SKM-1 treated with dmso at 0.1 percent for 144 hours (cell line): ENCODE measurements around the gene FAM177A1.
"Not testable (repeated sequence)": the region's sequence is repeated elsewhere in the genome, so short reads cannot be mapped to it uniquely, and the experiment has no call there.

Source experiments
- DNase-seq: peaks from one replicate; lab custom pipeline; 2025; ENCODE audit not compliant: unreplicated experiment; lab: John Stamatoyannopoulos, UW

FAM177A1 gene, protein sequence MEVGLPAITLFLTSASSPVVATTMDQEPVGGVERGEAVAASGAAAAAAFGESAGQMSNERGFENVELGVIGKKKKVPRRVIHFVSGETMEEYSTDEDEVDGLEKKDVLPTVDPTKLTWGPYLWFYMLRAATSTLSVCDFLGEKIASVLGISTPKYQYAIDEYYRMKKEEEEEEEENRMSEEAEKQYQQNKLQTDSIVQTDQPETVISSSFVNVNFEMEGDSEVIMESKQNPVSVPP

DNA sequence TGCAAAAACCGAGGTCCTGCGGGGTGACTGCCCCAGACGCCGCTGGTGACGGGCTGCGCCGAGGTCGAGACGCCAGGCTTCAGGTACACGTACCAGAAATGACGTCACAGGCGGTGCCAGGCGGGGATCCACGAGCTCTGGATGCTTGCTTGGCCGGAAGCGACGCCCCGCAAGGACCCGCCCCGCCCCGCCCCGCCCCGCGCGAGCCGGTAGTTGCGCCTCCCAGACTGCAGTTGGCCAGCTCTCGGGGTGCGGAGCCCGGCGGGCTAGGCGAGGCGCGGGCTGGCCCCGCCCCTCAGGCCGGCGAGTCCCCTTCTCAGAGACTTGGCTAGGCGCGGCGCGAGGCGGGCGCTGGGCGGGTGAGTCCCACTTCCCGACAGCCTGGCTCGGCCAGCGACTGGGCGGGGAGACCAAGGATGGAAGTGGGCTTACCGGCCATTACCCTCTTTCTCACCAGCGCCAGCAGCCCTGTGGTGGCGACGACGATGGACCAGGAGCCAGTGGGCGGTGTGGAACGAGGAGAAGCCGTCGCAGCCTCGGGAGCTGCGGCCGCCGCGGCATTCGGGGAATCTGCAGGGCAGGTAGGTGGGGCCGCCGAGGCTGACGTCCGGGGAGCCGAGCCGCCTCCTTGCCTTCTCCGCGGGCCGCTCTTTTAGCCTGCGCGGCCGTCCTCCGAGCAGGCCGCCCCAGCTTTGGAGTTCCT, at the start of gene FAM177A1:
FAM177A1 (plus strand) TSS at position 225 of the 703 bp plus-strand sequence; CDS start at position 417, 192 bp downstream.
- DNase-seq = peak; percentile 72

DNA sequence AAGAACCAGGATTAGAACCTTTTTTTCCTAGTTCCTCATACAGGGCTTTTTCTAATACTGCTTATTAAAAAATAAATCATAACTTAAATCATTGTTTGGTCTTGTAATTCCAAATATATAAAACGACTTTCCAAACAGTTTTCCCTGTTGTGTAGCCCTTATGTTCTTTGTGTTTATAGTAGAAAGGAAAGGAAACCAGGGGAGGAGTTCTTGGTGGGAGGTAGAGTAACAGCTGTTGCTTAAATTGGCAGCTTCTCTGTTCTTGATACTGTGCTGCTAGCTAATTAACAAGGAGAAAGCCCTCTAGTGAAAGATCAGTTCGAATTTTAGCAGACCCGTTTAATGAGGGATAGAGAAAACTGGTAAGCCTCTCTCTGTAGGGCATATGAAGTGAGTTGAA, 48.3 kb upstream of the FAM177A1 start:
- DNase-seq = no peak

DNA sequence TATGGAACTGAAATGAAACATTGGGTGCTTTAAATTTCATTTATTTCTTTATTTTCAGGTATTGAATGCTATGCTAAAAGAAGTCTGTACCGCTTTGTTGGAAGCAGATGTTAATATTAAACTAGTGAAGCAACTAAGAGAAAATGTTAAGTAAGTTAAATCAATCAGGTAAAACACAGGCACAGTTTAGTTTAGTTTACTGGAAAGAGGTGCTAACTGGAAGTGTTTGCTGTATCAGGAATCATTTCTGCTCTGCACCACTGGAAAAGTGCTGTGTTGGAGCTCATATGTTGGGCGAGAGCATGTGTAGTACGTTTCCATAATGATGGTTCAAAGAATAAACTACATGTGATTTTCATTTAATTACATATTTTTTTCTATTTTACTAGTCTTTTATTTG, 46.6 kb upstream of the FAM177A1 start:
- no peak for DNase-seq

DNA sequence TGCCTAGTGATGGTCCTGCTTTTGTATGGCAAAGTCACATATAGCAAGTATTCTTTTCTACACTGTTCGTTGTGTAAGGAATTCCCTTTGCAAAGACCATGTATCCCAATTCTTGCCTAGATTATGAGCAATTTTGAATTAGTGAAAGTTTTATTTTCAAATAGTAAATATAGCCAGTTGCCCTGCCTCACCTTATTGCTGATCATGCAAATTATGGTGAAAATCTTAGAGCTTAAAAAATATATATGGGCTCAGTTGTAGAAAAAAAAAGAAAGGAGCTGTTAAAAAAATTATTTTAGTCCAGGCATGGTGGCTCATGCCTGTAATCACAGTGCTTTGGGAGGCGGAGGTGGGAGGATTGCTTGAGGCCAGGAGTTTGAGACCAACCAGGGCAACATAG, 44.5 kb upstream of the FAM177A1 start:
- DNase-seq = no peak

DNA sequence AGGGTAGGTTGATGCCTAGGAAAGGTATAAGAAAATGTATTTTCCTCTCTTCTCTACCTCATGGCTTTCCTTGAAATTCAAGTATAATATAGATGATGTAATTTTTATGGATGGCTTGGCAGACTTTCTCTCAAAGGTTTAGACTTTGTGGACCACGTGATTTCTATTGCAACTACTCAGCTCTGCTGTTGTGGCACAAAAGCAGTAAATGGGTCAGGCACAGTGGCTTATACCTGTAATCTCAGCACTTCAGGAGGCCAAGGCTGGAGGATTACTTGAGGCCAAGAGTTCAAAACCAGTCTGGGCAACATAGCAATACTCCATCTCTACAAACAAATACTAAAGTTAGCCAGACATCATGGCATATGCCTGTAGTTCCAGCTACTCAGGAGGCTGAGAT, 41.2 kb upstream of the FAM177A1 start:
- DNase-seq = no peak

DNA sequence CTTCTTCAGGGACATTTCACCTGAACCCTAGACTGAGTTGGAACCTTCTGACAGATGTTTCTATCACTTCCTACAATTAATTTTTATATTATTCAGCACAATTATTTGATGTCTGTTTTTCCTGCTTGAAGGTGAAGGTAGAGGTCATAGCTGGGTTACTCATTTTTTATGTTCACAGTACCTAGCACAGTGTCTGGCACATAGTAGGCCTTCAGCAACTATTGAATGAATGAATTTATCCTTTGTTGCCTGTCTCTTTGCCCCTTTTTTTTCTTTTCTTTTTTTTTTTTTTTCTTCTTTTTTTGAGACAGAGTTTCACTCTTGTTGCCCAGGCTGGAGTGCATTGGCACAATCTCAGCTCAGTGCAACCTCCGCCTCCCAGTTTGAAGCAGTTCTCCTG, 29.5 kb upstream of the FAM177A1 start:
- no peak for DNase-seq

DNA sequence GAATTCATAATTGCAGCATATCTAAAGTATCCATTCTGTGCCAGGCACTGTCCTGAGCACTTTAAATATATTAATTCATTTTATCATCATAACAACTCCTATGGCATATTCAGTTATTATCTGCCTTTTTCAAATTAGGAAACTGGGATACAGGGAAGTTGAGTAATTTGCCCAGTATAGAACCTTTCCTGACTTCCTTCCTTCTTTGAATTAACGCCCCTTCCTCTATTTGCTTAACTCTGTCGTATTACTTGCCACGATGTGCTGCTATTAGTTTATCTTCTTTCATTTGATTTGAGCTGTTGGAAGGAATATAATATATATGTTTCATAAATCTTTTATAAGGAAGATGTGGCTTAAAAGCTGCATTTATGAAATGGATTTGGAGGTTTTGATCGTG, 25.4 kb upstream of the FAM177A1 start:
- no peak for DNase-seq

DNA sequence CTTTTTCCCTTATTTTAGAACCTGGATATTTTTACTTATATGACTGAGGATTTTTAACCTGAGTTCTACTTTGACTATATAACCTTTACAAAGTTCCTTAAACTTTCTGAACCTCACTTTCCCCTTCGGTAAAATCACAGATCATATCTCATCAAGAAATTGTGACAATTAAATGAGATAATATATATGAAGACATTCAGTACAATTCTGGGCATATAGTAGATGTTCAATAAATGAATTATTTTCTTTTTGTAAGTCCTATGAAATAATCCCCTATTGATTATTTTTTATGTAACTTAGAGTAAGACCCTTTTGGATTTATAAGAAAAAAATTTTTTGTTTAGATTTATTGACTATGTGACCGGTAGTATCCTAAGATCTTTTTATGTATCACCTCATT, 17.6 kb upstream of the FAM177A1 start:
- no peak for DNase-seq

DNA sequence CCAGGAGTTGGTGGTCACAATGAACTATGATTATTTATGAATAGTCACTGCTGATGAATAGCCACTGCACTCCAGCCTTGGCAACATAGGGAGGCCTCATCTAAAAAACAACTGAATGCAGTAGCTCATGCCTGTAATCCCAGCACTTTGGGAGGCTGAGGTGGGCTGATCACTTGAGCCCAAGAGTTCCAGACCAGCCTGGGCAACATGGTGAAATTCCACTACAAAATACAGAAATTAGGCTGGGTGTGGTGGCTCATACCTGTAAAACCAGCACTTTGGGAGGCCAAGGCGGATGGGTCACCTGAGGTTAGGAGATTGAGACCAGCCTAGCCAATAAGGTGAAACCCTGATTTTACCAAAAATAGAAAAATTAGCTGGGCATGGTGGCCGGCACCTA, 13.5 kb upstream of the FAM177A1 start:
- DNase-seq = no peak

DNA sequence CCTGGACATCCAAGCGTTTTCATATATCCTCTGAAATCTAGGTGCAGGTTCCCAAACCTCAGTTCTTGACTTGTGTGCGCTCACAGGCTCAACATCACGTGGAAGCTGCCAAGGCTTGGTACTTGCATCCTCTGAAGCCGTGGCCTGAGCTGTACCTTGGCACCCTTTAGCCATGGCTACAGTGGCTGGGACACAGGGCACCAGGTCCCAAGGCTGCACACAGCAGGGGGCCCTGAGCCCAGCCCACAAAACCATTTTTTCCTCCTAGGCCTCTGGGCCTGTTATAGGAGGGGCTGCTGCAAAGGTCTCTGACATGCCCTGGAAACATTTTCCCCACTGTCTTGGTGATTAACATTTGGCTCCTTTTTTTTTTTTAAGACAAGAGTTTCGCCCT, 11.6 kb upstream of the FAM177A1 start:
- no peak for DNase-seq

DNA sequence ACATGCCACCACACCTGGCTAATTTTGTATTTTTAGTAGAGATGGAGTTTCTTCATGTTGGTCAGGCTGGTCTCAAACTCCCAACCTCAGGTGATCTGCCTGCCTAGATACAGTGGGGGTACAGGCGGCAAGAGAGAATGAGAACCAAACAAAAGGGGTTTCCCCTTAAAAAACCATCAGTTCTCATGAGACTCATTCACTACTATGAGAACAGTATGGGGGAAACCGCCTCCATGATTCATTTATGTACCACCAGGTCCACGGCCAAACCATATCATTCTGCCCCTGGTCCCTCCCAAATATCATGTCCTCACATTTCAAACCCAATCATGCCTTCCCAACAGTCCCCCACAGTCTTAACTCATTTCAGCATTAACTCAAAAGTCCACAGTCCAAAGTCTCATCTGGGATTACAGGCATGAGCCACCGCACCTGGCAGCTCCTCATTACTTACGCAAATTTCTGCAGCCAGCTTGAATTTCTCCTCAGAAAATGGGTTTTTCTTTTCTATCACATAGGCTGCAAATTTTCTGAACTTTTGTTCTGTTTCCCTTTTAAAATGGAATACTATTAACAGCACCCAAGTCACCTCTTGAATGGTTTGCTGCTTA, 11.0 kb upstream of the FAM177A1 start:
- not testable (repeated sequence) for DNase-seq

DNA sequence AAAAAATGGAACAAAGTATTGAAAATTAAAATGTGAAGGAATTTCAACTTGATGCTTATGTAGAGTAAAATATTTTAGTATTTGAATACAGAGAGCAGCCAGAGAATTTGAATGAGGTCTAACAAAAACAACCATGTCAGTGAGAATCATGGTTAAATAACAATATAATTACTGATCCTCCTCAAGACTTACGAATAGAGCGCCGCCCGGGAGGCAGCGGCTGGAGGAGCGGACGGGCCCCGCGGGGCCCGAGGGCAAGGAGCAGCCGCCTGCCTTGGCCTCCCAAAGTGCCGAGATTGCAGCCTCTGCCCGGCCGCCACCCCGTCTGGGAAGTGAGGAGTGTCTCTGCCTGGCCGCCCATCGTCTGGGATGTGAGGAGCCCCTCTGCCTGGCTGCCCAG, 7.8 kb upstream of the FAM177A1 start:
- DNase-seq = not testable (repeated sequence)

DNA sequence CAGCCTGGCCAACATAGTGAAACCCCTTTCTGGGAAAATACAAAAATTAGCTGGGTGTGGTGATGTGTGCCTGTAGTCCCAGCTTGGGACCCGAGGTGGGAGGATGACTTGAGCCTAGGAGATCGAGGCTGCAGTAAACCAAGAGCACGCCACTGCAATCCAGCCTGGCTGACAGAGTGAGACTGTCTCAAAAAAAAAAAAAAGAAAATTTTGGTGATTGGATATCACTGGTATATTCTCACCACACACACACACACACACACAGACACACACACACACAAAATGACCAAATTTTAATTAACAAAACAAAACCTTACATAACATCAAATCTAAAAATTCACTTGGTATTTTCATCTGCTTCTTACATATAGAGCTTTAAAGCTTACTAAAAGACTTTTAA, 3.4 kb upstream of the FAM177A1 start:
- no peak for DNase-seq

DNA sequence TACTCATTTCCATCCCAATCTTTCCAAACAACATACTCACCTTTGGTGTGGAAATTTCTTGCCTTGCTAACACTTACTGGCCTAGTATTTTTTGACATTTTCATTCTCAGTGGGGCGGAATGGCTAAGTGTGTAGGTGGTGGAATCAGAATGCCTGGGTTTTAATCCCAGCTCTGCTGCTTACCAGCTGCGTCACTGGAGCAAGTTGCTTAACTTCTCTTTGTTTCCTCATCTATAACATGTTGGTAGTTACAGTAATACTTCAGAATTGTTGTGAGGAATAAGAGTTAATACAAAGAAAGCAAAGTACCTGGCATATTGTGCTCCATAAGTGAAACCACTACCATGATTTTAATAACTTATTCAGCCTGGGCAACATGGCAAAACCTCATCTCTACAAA, 3.0 kb upstream of the FAM177A1 start:
- DNase-seq = no peak

DNA sequence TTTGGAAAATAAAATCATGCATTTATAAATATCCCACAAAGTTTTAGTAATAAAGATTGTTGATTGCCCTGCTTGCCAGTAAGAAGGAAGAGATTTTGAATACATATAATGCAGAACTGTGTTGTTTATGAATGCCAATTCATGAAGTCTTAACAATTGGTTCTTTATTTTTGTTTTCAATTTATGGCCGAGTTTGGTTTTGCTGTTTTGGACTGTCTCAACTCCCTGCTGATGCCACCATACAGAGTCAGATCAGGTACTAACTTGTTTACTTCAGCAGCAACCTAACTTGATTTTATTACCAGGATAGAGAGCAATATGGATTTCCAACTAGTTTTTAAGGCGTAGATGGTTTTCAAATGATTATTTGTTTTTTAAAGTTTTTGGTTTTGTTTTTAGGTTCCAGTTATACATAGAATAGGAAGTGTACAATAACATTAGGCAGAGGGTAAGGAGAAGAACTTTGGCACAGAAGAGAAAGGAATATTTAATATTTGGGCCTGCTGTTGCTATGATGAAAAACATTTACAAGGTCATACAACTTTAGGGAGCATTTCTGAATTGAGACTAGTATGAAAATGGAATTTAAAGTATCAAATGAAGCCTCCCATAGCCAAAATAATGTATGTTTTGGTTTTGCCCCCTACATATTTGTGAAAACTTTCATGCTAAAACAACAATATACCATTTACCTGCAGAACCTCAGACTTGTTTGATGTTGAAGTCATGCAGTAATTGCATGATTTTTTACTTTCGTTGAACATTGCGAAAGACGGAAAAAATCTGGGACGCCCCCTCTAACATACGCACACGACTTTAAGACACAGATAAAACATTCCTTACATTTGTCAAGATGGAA, 904 bp upstream of the FAM177A1 start:
- no peak for DNase-seq

DNA sequence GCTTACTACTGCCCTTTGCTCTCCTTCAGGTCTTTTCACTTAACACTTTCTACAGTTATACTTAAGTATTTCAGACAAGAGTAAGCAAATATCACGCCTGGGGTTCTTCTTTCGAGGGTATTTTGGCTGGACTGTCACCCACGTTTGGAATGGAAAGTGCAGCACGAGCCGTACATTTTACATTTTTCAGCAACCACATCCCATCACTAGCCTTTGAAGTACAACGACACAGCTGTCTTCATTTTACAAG, 349 bp upstream of the FAM177A1 start:
- no peak for DNase-seq

DNA sequence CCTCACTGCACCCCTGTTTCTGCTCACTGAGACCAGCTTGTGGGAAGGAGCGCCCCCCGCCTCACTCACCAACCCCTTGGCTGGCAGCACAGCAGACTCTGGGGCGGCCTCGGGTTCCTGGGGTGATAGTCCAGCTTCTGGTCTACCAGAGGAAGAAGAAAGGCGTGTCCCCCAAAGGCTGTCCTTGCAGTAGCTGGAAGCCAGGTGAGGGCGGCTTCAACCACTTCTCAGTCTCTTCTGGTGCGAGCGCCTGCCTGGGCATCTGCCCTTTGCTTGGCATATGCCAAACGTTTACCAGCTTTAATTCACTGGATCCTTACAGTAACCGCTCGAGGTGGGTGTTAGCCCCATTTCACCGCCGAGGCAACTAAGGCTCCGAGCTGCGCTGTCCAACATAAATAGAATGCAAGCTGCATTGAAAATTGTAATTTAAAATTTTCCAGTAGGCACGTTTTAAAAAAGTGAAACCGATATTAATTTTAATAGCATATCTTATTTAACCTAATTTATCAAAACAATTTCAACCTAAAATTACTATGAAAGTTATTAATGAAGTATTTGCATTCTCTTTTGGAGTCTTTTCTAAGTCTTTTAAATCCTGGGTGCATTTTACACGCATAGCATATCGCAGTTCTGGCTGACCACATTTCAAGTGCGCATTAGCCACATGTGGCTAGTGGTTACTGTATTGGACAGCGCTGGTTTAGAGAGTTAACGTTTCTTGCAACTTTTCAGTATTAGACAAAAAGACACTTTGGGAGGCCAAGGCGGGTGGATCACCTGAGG, 872 bp downstream of the FAM177A1 start:
- no peak for DNase-seq

DNA sequence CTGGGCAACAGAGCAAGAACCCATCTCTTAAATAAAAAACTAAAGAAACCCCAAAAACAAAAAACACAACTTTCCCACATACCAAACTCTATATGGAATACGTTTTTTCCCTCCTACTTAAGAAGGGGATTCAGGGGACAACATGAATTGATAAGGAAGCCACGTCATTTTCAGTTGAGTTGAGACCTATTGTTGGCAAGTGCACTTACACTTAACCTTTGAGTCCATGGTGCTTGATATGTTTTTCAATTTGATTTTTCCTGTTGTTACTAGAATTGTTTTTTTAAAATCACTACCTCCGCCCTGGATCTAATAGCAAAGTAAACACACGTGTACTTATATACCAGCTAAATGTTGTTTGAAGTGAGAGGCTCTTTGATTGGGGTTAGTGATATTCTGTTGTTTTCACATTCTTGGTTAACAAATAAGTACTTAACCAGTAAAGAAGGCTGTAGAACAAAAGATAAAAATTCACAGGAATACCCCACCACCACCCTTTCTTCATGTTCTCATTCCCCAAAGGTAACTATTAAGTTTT, 2.0 kb downstream of the FAM177A1 start:
- no peak for DNase-seq

DNA sequence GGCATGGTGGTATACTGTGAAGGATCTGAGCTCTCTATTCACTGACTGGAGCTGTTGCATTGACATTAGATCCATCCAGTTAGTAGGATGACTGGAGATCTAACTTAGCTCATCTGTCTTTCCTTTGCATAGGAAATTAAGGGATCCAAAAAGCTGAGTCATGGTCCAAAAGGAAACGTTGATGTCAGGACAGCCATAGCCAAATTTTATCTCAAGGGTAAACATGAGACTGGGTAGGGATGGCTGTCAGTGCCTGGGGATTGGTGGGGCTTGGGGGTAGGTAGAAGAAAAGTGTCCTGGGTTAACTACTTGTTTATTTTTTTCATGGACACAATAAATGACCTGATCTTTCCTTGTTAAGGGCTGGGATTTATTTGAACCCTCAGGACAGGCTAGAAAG, 4.6 kb downstream of the FAM177A1 start:
- DNase-seq = no peak

DNA sequence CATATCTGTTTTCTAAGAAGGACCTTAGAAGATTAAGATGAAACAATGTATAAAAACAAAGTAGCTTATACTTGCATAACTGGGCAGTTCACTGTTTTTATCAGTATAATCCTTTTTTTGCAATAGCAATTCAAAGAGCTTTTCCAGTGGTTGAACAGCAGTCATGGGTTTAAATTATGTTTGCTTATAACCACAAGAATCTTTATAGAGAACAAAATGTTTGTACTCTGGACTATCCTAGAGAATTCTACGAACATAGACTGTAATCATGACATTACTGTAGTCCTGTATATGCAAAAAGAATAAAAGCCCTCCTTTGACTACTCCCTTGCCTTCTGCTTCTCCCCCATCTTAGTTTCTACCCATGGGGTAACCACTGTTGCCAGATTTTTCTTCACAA, 5.7 kb downstream of the FAM177A1 start:
- no peak for DNase-seq

DNA sequence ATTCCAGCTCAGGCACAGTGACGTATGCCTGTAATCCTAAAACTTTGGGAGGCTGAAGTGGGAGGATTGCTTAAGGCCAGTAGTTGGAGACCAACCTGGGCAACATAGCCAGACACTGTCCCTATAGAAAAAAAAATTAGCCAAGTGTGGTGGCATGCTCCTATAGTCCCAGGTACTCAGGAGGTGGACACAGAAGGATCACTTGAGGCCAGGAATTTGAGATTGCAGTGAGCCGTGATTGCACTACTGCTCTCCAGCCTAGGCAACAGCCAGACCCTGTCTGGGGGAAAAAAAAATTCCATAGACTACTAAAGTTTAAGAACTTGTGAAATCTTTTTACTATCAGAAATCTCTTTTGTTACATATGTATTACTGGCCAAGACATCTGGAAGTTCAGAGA, 6.6 kb downstream of the FAM177A1 start:
- DNase-seq = no peak
